Hepatocyte (in vitro differentiated cells): Measurements from ENCODE around the gene MTR.

Source experiments
- CTCF ChIP-seq: fragments of 200-600 bp; sonication (generic); IDR thresholded peaks from 2 replicates; pipeline ENCODE4 v1.5.1; 2016; ENCODE audit warnings: antibody characterized with exemption, mild to moderate bottlenecking; ENCODE audit not compliant: poor library complexity
- EZH2 ChIP-seq: fragments of 200-600 bp; sonication (generic); IDR thresholded peaks from 2 replicates; pipeline ENCODE4 v1.6.1; 2016; ENCODE audit warnings: antibody characterized with exemption, mild to moderate bottlenecking, borderline replicate concordance
- EZH2phosphoT487 ChIP-seq: fragments of 200-600 bp; sonication (generic); IDR thresholded peaks from one replicate; pipeline ENCODE4 v1.6.1; 2018; ENCODE audit warnings: antibody characterized with exemption, mild to moderate bottlenecking, low read depth, moderate library complexity; ENCODE audit not compliant: unreplicated experiment, severe bottlenecking

GRCh38 chr1:236841341-236841740, 46.2 kb downstream of the MTR start:
- TF ChIP-seq CTCF (no peak), EZH2 (no peak), EZH2phosphoT487 (no peak)
